PFSK-1 (cell line): Measurements from ENCODE around the gene EDARADD.

ENCODE experiments used
- POLR2AphosphoS5 ChIP-seq: IDR thresholded peaks from 2 replicates; pipeline ENCODE4 v1.6.1; 2012; ENCODE audit warnings: low read depth, mild to moderate bottlenecking, control low read depth, low read length, moderate library complexity
- SIN3A ChIP-seq: IDR thresholded peaks from 2 replicates; pipeline ENCODE4 v1.6.1; 2012; ENCODE audit warnings: mild to moderate bottlenecking, low read length, moderate library complexity, borderline replicate concordance; ENCODE audit not compliant: insufficient read depth
- TAF1 ChIP-seq: IDR thresholded peaks from 2 replicates; pipeline ENCODE4 v1.6.1; 2012; ENCODE audit warnings: low read length, control low read depth, borderline replicate concordance; ENCODE audit not compliant: insufficient read depth
- TF ChIP-seq, protein P1 (sequence below), 2 experiments: IDR thresholded peaks; 2 replicates each; pipeline versions ENCODE4 v1.6.1 to v1.8.0; 2011 to 2012; ENCODE audit warnings: low read depth in 2 of 2, low read length in 2 of 2, control low read depth in 1 of 2, inconsistent platforms in 1 of 2, mild to moderate bottlenecking in 1 of 2, moderate library complexity in 1 of 2; ENCODE audit not compliant: insufficient read depth in 1 of 2

DNA sequence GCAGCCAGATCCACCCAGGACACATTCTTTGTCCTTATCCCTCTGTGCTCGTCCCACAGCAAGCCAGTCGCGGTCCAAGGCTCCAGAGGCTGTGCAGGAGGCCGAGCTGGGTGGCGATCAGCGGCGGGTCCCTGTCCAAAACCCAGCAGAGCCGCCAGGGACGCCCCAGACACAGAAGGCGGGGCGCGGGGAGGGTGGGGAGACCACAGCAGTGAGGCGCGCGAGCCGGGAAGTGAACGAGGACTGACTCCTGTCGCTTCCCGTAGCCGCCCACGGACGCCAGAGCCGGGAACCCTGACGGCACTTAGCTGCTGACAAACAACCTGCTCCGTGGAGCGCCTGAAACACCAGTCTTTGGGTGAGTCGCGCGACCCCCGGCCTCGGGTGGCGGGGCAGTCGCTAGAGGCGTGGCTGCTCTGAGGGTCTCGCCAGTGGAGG lies 129.6 kb downstream of the EDARADD start, which contains the start of gene LGALS8:
- TF ChIP-seq TAF1, result no peak
- no peak for TF ChIP-seq POLR2AphosphoS5
- TF ChIP-seq SIN3A, result no peak
- TF ChIP-seq, protein P1, sequence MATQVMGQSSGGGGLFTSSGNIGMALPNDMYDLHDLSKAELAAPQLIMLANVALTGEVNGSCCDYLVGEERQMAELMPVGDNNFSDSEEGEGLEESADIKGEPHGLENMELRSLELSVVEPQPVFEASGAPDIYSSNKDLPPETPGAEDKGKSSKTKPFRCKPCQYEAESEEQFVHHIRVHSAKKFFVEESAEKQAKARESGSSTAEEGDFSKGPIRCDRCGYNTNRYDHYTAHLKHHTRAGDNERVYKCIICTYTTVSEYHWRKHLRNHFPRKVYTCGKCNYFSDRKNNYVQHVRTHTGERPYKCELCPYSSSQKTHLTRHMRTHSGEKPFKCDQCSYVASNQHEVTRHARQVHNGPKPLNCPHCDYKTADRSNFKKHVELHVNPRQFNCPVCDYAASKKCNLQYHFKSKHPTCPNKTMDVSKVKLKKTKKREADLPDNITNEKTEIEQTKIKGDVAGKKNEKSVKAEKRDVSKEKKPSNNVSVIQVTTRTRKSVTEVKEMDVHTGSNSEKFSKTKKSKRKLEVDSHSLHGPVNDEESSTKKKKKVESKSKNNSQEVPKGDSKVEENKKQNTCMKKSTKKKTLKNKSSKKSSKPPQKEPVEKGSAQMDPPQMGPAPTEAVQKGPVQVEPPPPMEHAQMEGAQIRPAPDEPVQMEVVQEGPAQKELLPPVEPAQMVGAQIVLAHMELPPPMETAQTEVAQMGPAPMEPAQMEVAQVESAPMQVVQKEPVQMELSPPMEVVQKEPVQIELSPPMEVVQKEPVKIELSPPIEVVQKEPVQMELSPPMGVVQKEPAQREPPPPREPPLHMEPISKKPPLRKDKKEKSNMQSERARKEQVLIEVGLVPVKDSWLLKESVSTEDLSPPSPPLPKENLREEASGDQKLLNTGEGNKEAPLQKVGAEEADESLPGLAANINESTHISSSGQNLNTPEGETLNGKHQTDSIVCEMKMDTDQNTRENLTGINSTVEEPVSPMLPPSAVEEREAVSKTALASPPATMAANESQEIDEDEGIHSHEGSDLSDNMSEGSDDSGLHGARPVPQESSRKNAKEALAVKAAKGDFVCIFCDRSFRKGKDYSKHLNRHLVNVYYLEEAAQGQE (IDR thresholded peaks at IDR 0.05; ENCODE audit: insufficient read depth in 1 of 2, low read depth in 2 of 2, low read length in 2 of 2), result no peak
